SK-N-SH (cell line): ENCODE data around the gene COL26A1. TPM values are rescaled to one million over a fixed set of nuclear protein-coding genes. Genes with fewer than 3 reads are reported as not detected.

Source experiments
- CTCF ChIA-PET: fragments of 300-600, 350-600 bp; formaldehyde crosslinking; extraction: SDS; loops from one replicate; lab custom pipeline; 2021; lab: Yijun Ruan, JAX
- POLR2A ChIA-PET: fragments of 350-600 bp; sonication (Branson Sonifier 250); formaldehyde crosslinking; extraction: SDS; loops from one replicate; lab custom pipeline; 2020; ENCODE audit warnings: antibody characterized with exemption, inconsistent platforms; lab: Yijun Ruan, JAX
- DNase-seq: peaks from one replicate; pipeline ENCODE4 v3.0.0; 2012
- H2AFZ ChIP-seq: fragments of 200-600 bp; sonication (generic); 2 replicates; pipeline ENCODE4 v1.8.1; 2016; ENCODE audit warnings: antibody characterized with exemption, mild to moderate bottlenecking, low read depth
- H3F3A ChIP-seq: fragments of 200-600 bp; sonication (generic); replicated peaks from 2 replicates; pipeline ENCODE3; 2016; ENCODE audit warnings: antibody characterized with exemption, mild to moderate bottlenecking; ENCODE audit not compliant: insufficient read depth
- H3K27ac ChIP-seq, 2 experiments: fragments of 200-500 bp in 1 of 2; fragments of 200-600 bp in 1 of 2; sonication (Bioruptor generic) in 1 of 2; sonication (generic), shearing (Covaris generic) in 1 of 2; 2 replicates each; pipeline versions ENCODE4 v1.5.1 to v1.6.1; 2014 to 2016; ENCODE audit warnings: low read depth in 2 of 2, inconsistent platforms in 1 of 2, low read length in 1 of 2, mild to moderate bottlenecking in 1 of 2, mixed read lengths in 1 of 2
- H3K27me3 ChIP-seq: fragments of 200-600 bp; sonication (generic), shearing (Covaris generic); 2 replicates; pipeline ENCODE4 v1.6.1; 2016; ENCODE audit warnings: mixed run types; ENCODE audit not compliant: insufficient read depth
- H3K36me3 ChIP-seq, 2 experiments: fragments of 200-500 bp in 1 of 2; fragments of 200-600 bp in 1 of 2; sonication (Bioruptor generic) in 1 of 2; sonication (generic) in 1 of 2; replicated peaks in 1 of 2; 2 replicates each; pipeline versions ENCODE3 to v1.5.1; 2014 to 2016; ENCODE audit warnings: low read length in 1 of 2, mild to moderate bottlenecking in 1 of 2; ENCODE audit not compliant: insufficient read depth in 2 of 2, control insufficient read depth in 1 of 2
- H3K4me1 ChIP-seq, 2 experiments: fragments of 200-500 bp in 1 of 2; fragments of 200-600 bp in 1 of 2; sonication (Bioruptor generic) in 1 of 2; sonication (generic), shearing (Covaris generic) in 1 of 2; 2 replicates each; pipeline versions ENCODE4 v1.5.1 to v1.6.1; 2014 to 2016; ENCODE audit warnings: low read depth in 1 of 2, low read length in 1 of 2, mixed run types in 1 of 2; ENCODE audit not compliant: insufficient read depth in 2 of 2, control insufficient read depth in 1 of 2
- H3K4me2 ChIP-seq: fragments of 200-600 bp; sonication (generic), shearing (Covaris generic); 2 replicates; pipeline ENCODE4 v1.6.1; 2017; ENCODE audit warnings: mixed run types
- H3K4me3 ChIP-seq, 2 experiments: fragments of 200-500 bp in 1 of 2; fragments of 200-600 bp in 1 of 2; sonication (Bioruptor generic) in 1 of 2; sonication (generic), shearing (Covaris generic) in 1 of 2; 2 replicates each; pipeline versions ENCODE4 v1.5.1 to v1.8.1; 2014 to 2016; ENCODE audit warnings: low read depth in 2 of 2, inconsistent platforms in 1 of 2, low read length in 1 of 2, mild to moderate bottlenecking in 1 of 2, mixed read lengths in 1 of 2, moderate library complexity in 1 of 2
- H3K79me2 ChIP-seq: fragments of 200-600 bp; sonication (generic); 2 replicates; pipeline ENCODE4 v1.8.1; 2017; ENCODE audit warnings: mild to moderate bottlenecking; ENCODE audit not compliant: insufficient read depth
- H3K9ac ChIP-seq: fragments of 200-600 bp; sonication (generic); 2 replicates; pipeline ENCODE4 v1.6.1; 2017; ENCODE audit warnings: mixed run types
- H3K9me2 ChIP-seq: fragments of 200-600 bp; sonication (generic); 2 replicates; pipeline ENCODE4 v1.6.1; 2017; ENCODE audit warnings: mixed run types
- H3K9me3 ChIP-seq: fragments of 200-600 bp; sonication (generic); 2 replicates; pipeline ENCODE4 v1.6.1; 2017; ENCODE audit warnings: mixed run types, mild to moderate bottlenecking, moderate library complexity
- H4K20me1 ChIP-seq: fragments of 200-600 bp; sonication (generic); 2 replicates; pipeline ENCODE4 v1.6.1; 2017; ENCODE audit warnings: mild to moderate bottlenecking, mixed run types; ENCODE audit not compliant: insufficient read depth
- ELF1 ChIP-seq: IDR thresholded peaks from 2 replicates; pipeline ENCODE4 v1.4.0; 2012
- FOXJ3 ChIP-seq: sonication (generic); formaldehyde crosslinking; IDR thresholded peaks from 2 replicates; pipeline ENCODE4 v1.5.1; 2020; ENCODE audit warnings: mild to moderate bottlenecking, missing genetic modification reagents
- GATA2 ChIP-seq: sonication (generic); formaldehyde crosslinking; IDR thresholded peaks from 2 replicates; pipeline ENCODE4 v1.5.0; 2020; ENCODE audit warnings: mild to moderate bottlenecking, missing genetic modification reagents
- JUND ChIP-seq: IDR thresholded peaks from 2 replicates; pipeline ENCODE4 v1.4.0; 2012
- MEF2A ChIP-seq: IDR thresholded peaks from 2 replicates; pipeline ENCODE4 v1.4.0; 2012; ENCODE audit warnings: low read depth, borderline replicate concordance
- MXI1 ChIP-seq: IDR thresholded peaks from 2 replicates; pipeline ENCODE4 v1.6.1; 2012; ENCODE audit warnings: mild to moderate bottlenecking, low read depth, low read length, improper control_type of control experiment
- NFIC ChIP-seq: IDR thresholded peaks from 2 replicates; pipeline ENCODE4 v1.4.0; 2012; ENCODE audit warnings: borderline replicate concordance
- NRF1 ChIP-seq: IDR thresholded peaks from 2 replicates; pipeline ENCODE4 v1.6.1; 2012; ENCODE audit warnings: low read depth, mild to moderate bottlenecking, low read length
- RAD21 ChIP-seq: IDR thresholded peaks from 2 replicates; pipeline ENCODE4 v1.6.1; 2012; ENCODE audit warnings: mild to moderate bottlenecking, low read length
- RCOR1 ChIP-seq: fragments of 150-350 bp; IDR thresholded peaks from 2 replicates; pipeline ENCODE4 v1.6.1; 2017; ENCODE audit warnings: antibody characterized with exemption, low read length
- RXRA ChIP-seq: IDR thresholded peaks from 2 replicates; pipeline ENCODE4 v1.4.0; 2012; ENCODE audit warnings: low read depth, mild to moderate bottlenecking, borderline replicate concordance
- SIN3A ChIP-seq: IDR thresholded peaks from 2 replicates; pipeline ENCODE4 v1.6.1; 2012; ENCODE audit warnings: low read depth, mild to moderate bottlenecking, low read length, moderate library complexity, borderline replicate concordance
- TAF1 ChIP-seq: IDR thresholded peaks from 2 replicates; pipeline ENCODE4 v1.6.1; 2012; ENCODE audit warnings: low read depth, mild to moderate bottlenecking, low read length, moderate library complexity, borderline replicate concordance
- TCF12 ChIP-seq: IDR thresholded peaks from 2 replicates; pipeline ENCODE4 v1.4.0; 2012
- TEAD4 ChIP-seq: IDR thresholded peaks from 2 replicates; pipeline ENCODE4 v1.4.0; 2012; ENCODE audit warnings: mild to moderate bottlenecking, borderline replicate concordance; ENCODE audit not compliant: insufficient read depth
- WGBS: methylation state at CpG from one replicate; pipeline ENCODE4 v1.1.6; 2017; ENCODE audit warnings: low lambda C conversion rate; 5-methylcytosine and 5-hydroxymethylcytosine counted together
- polyA plus RNA-seq, 3 experiments: library from polyadenylated mRNA; depleted of rRNA; stranded (reverse); fragments of >200 nt; gene quantifications; 2 replicates each; pipeline ENCODE4 v1.2.3, GENCODE V29; 2012
- TF ChIP-seq, protein P1 (sequence below): fragments of 200-600 bp; sonication (generic); IDR thresholded peaks from 2 replicates; pipeline ENCODE4 v1.6.1; 2017; ENCODE audit warnings: antibody characterized with exemption, mild to moderate bottlenecking, moderate library complexity
- TF ChIP-seq, protein P2 (sequence below): fragments of 150-350 bp; IDR thresholded peaks from 2 replicates; pipeline ENCODE4 v1.6.1; 2017; ENCODE audit warnings: antibody characterized with exemption, low read length, low read depth, borderline replicate concordance
- TF ChIP-seq, protein P3 (sequence below): IDR thresholded peaks from 2 replicates; pipeline ENCODE4 v1.4.0; 2012; ENCODE audit warnings: low read depth
- TF ChIP-seq, protein P4 (sequence below): IDR thresholded peaks from 2 replicates; pipeline ENCODE4 v1.6.1; 2012; ENCODE audit warnings: mild to moderate bottlenecking, low read depth, low read length, moderate library complexity

The COL26A1 gene
- polyA plus RNA-seq, 1 of the 3 experiments (the other 2 are of a cell fraction): 0.05 TPM

DNA sequence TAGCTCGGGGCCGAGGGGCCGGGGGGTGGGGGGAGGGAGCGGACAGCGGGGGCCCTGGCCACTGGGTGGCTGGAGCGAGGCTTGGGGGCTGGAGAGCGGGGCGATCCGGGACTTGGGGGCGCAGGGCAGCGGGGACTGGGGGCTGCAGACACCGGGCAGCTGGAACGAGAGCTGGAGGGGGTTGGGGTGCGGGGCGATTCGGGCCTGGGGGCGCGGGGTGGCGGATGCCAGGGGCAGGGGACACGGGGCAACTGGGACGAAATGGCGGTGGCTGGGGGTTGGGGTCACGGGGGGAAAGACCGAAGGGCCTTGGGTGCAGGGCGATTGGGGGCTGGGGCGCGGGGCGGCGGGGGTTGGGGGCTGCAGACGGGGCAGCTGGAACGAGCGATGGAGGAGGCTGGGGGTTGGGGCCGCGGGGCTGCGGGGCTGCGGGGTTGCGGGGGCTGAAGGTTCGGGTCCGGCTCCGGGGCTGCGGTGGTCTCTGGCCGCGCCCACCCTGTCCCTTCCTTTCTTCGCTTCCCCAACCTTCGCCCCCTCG, 590 bp downstream of the COL26A1 start:
- Histone ChIP-seq H3K9me2 (no peaks in the 10 kb centered on the region), H3K4me2 (peak overlapping the region; percentile 97), H3K9ac (no peak overlapping the region), H2AFZ (peak overlapping the region; percentile 92; the same call in 1 of the 2 replicates), H3K27ac (peak overlapping the region in 1 of 2 experiments; percentile 9; a peak in 1 of 4 replicates), H3F3A (no peaks in the 10 kb centered on the region), H3K9me3 (no peaks in the 10 kb centered on the region), H3K4me1 (peaks cover 0 to 4% of the 10 kb centered on the region in 2 experiments; a peak in 1 of 4 replicates), H3K79me2 (no peaks in the 10 kb centered on the region), H3K27me3 (peaks cover 11% of the 10 kb centered on the region), H4K20me1 (no peaks in the 10 kb centered on the region), H3K4me3 (peak overlapping the region; percentile 56 to 70), H3K36me3 (no peaks in the 10 kb centered on the region)
- no peak for DNase-seq
- POLR2A ChIA-PET: interaction anchor here (0.5 to 0.8 kb wide), 2 partner anchors 49 to 74 kb away, joined by 3 read pairs; no protein-coding TSS in a partner anchor
- CTCF ChIA-PET: interaction anchor here (0.7 to 5.7 kb wide), 29 partner anchors 8 to 156 kb away, joined by 3 to 95 read pairs (median 6); no protein-coding TSS in a partner anchor
- WGBS: 2% methylated on average over 19 of the region's 46 CpGs
- TF ChIP-seq RXRA: no peak
- TF ChIP-seq TCF12: no peak
- no peak for TF ChIP-seq ELF1
- TF ChIP-seq MXI1: no peak
- no peak for TF ChIP-seq MEF2A
- no peak for TF ChIP-seq NRF1
- no peak for TF ChIP-seq JUND
- no peak for TF ChIP-seq NFIC
- TF ChIP-seq TEAD4: no peak
- TF ChIP-seq FOXJ3 (CRISPR knock-in tag): no peak
- TF ChIP-seq, protein P1, sequence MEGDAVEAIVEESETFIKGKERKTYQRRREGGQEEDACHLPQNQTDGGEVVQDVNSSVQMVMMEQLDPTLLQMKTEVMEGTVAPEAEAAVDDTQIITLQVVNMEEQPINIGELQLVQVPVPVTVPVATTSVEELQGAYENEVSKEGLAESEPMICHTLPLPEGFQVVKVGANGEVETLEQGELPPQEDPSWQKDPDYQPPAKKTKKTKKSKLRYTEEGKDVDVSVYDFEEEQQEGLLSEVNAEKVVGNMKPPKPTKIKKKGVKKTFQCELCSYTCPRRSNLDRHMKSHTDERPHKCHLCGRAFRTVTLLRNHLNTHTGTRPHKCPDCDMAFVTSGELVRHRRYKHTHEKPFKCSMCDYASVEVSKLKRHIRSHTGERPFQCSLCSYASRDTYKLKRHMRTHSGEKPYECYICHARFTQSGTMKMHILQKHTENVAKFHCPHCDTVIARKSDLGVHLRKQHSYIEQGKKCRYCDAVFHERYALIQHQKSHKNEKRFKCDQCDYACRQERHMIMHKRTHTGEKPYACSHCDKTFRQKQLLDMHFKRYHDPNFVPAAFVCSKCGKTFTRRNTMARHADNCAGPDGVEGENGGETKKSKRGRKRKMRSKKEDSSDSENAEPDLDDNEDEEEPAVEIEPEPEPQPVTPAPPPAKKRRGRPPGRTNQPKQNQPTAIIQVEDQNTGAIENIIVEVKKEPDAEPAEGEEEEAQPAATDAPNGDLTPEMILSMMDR: no peak
- TF ChIP-seq, protein P2, sequence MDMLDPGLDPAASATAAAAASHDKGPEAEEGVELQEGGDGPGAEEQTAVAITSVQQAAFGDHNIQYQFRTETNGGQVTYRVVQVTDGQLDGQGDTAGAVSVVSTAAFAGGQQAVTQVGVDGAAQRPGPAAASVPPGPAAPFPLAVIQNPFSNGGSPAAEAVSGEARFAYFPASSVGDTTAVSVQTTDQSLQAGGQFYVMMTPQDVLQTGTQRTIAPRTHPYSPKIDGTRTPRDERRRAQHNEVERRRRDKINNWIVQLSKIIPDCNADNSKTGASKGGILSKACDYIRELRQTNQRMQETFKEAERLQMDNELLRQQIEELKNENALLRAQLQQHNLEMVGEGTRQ: no peak
- no peak for TF ChIP-seq SIN3A
- TF ChIP-seq, all 33 proteins: peak for 0

DNA sequence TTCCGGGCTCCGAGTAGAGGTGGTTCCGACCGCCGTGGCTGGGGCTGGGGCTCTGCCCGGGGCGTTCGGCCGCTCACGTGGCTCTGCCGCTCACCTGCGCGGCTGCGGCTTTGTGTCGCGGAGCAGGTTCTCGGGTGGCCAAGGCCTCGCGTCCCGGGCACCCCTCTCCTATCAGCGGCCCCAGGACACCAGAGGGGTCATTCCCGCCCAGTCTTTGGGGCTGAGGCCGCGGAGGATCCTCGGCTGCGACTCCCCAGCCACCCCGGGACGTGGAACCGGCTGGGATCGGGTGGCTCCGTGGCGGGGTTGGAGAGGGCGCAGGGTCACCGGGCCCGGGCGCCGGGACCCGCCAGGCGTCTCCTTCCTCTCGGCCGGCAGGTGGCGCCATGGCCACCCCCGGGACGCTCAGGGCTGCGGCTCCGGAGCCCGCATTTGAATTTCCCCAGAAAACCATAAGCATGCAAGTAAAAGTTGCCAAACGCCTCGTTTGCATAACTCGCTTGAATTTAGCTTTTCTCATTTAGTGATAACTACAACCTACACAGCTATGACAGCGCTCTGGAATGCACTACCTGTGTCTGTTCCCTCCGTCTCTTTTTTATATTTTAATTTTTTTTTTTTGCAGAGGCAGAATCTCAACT, 1.2 kb downstream of the COL26A1 start:
- no peaks in the 10 kb centered on the region for H3K9me2 ChIP-seq
- H4K20me1 ChIP-seq: no peaks in the 10 kb centered on the region
- H3F3A ChIP-seq: no peaks in the 10 kb centered on the region
- WGBS: 8% methylated on average over 27 of the region's 52 CpGs
- CTCF ChIA-PET: interaction anchor here (0.6 to 5.7 kb wide), 54 partner anchors 8 to 321 kb away, joined by 3 to 95 read pairs (median 6); partner anchors contain the start of genes PLOD3 and ZNHIT1
- DNase-seq: peak; percentile 98
- H3K4me2 ChIP-seq: peak overlapping the region; percentile 97
- H3K4me1 ChIP-seq: peaks cover 0 to 4% of the 10 kb centered on the region in 2 experiments; a peak in 1 of 4 replicates
- H2AFZ ChIP-seq: peak overlapping the region; percentile 92
- peak overlapping the region in 1 of 2 experiments; percentile 9; a peak in 1 of 4 replicates for H3K27ac ChIP-seq
- H3K4me3 ChIP-seq: peak overlapping the region; percentile 56 to 70
- POLR2A ChIA-PET: interaction anchor here (0.5 kb wide), 1 partner anchor 49 kb away, joined by 3 read pairs; no protein-coding TSS in a partner anchor
- H3K36me3 ChIP-seq: no peaks in the 10 kb centered on the region
- no peak overlapping the region for H3K9ac ChIP-seq
- peaks cover 11% of the 10 kb centered on the region for H3K27me3 ChIP-seq
- no peaks in the 10 kb centered on the region for H3K9me3 ChIP-seq
- no peaks in the 10 kb centered on the region for H3K79me2 ChIP-seq
- no peak for TF ChIP-seq RXRA
- no peak for TF ChIP-seq GATA2 (CRISPR knock-in tag)
- peak; percentile 91 for TF ChIP-seq RAD21
- TF ChIP-seq, protein P3, sequence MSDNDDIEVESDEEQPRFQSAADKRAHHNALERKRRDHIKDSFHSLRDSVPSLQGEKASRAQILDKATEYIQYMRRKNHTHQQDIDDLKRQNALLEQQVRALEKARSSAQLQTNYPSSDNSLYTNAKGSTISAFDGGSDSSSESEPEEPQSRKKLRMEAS: no peak
- TF ChIP-seq RCOR1: no peak; the same call in 1 of the 2 replicates
- TF ChIP-seq NFIC: no peak
- TF ChIP-seq TEAD4: no peak
- TF ChIP-seq MXI1: peak; percentile 51
- TF ChIP-seq, protein P4, sequence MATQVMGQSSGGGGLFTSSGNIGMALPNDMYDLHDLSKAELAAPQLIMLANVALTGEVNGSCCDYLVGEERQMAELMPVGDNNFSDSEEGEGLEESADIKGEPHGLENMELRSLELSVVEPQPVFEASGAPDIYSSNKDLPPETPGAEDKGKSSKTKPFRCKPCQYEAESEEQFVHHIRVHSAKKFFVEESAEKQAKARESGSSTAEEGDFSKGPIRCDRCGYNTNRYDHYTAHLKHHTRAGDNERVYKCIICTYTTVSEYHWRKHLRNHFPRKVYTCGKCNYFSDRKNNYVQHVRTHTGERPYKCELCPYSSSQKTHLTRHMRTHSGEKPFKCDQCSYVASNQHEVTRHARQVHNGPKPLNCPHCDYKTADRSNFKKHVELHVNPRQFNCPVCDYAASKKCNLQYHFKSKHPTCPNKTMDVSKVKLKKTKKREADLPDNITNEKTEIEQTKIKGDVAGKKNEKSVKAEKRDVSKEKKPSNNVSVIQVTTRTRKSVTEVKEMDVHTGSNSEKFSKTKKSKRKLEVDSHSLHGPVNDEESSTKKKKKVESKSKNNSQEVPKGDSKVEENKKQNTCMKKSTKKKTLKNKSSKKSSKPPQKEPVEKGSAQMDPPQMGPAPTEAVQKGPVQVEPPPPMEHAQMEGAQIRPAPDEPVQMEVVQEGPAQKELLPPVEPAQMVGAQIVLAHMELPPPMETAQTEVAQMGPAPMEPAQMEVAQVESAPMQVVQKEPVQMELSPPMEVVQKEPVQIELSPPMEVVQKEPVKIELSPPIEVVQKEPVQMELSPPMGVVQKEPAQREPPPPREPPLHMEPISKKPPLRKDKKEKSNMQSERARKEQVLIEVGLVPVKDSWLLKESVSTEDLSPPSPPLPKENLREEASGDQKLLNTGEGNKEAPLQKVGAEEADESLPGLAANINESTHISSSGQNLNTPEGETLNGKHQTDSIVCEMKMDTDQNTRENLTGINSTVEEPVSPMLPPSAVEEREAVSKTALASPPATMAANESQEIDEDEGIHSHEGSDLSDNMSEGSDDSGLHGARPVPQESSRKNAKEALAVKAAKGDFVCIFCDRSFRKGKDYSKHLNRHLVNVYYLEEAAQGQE: no peak
- no peak for TF ChIP-seq TAF1
